Measurements from ENCODE around the gene SHC3.

SHC3 gene

GRCh38 chr9:89106224-89106851 lies 72.3 kb downstream of the SHC3 start:
- no peak for DNase-seq (ENCODE audit: low spot score)

DNA sequence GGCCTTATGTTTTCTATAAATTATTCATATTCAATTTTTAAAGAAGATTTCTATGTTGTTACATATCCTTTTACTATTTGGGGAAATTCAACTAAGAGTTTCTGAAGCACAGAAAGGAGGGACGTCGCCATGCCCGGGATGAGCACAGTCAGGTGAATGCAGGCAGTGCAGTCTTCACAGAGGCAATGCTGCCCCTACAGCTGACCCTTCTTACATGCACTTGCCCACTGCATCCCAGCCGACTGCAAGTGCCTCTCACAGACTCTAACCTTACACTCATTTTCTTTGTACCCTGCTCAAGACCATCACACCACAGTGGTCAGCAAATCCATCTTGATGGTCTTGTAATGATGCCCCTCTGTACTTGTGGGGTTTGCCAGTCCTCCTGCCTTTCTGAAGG lies 73.8 kb downstream of the SHC3 start:
- DNase-seq (ENCODE audit: low spot score) = no peak

DNA sequence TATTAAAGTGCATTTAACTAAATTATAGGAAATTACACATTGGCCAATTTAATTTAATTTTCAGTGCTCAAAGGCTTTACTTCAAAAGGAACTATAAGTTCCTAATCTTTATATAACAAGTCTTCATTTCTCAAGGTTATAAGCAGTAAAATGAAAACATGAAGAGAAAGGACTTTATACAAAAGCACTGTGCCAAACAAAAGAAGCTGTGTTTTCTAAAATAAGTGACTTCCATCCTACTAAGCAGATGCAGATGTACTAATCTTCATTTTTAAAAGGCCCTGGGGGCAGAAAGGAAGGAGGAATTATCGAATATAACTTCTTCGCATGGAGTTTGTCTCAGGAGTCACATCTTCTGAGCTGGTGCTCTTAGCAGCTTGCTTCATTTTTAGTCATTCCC lies 81.4 kb downstream of the SHC3 start:
- DNase-seq (ENCODE audit: low spot score) = no peak

DNA sequence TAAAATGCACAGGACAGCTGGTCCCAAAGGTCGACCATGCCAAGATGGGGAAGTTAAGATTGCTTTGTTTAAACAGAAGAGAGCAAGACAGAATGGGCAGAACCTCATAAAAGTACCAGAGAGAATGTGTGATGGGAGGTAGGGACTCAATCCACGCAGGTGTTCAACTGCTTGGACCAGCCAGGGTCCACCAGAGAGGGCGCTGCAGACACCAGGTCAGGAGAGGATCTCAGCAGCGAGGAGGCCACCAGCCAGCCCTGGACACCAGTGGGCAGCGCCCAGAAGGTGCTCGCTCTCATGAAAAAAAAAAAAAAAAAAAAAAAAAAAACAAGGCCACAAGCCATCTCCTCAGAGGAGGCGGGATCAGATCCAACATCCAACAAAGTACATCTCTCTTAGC lies 81.8 kb downstream of the SHC3 start:
- no peak for DNase-seq (ENCODE audit: low spot score)

- DNase-seq (ENCODE audit: low spot score) = no peak
These were observed 82.7 kb downstream of the SHC3 start for GRCh38 chr9:89095761-89096528.

- DNase-seq (ENCODE audit: low spot score) = no peak
These were observed 85.2 kb downstream of the SHC3 start for GRCh38 chr9:89093201-89093975.

GRCh38 chr9:89089176-89089575 lies 89.4 kb downstream of the SHC3 start:
- no peak for DNase-seq (ENCODE audit: low spot score)

DNA sequence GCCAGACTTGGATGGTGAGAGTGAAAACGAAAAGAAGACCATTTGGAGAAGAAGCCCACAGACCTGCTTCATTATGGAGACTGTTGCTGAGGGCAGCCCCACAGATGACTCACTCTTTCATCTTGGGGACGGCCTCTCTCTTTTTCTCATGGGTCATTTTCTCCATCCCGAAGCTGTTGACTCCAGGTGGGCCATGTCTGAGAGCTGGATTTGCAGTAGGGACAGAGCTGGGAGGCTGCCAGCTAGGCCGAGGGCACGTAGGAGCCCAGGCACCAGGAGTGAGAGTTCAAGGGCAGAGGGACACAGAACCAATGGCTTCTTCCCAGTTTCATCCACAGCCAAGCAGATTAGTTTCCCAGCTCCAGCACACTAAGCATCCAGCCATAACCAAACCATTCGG lies 95.0 kb downstream of the SHC3 start:
- no peak for DNase-seq (ENCODE audit: low spot score)

DNA sequence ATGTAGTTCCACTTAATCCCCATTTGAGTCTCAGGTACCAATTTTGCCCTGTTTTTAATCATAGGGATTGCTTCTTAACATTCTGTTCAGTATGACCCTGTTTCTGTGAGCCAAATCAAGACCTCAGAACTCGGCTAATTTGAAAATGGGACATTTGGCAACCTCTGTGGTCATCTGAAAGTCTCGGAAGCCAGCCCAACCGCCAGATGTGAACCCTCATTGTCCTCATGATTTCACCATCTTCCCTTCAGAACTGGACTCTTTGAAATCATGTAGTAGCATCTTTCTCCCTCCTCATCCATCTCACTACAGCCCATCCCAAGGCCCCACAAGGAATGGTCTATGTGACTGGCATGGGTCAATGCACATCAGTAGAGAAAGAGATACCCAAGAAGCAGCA lies 98.4 kb downstream of the SHC3 start:
- DNase-seq (ENCODE audit: low spot score) = peak; percentile 34

DNA sequence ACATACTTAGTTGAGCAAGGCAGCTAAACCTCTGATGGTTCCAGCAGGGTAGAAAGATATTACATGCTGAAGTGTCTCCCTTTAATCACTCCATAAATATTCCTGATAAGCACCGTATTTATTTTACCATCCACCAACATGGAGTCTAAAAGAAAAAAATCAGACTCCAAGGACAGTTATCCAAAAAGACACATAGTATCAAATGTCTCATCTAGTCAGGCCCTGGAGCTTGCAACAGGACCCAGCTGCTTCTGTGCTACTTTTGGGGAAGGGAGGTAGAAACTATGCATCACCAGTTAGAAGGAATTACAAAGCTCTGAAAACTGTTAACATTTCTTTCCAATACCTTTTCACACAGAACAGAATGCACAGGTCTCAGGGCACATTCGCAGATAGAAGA lies 99.2 kb downstream of the SHC3 start:
- no peak for DNase-seq (ENCODE audit: low spot score)

DNA sequence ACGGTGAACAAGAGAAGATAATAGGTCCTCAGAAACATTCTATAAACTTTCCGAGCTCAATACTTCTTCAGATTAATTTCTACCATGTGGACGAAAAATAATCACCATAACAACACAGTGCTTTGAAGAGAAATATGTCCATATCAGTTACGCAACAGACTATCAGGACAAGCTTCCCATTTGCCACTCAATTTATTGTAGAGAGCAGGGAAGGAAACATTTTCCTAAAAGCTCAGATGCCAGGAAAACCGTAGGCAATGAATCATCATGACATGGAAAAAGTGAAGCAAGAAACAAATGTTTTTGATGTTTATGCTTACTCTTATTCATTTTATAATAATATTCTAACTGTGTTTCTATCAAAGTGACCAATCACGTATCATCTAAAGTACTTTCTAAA lies 99.8 kb downstream of the SHC3 start:
- DNase-seq (ENCODE audit: low spot score) = no peak

DNA sequence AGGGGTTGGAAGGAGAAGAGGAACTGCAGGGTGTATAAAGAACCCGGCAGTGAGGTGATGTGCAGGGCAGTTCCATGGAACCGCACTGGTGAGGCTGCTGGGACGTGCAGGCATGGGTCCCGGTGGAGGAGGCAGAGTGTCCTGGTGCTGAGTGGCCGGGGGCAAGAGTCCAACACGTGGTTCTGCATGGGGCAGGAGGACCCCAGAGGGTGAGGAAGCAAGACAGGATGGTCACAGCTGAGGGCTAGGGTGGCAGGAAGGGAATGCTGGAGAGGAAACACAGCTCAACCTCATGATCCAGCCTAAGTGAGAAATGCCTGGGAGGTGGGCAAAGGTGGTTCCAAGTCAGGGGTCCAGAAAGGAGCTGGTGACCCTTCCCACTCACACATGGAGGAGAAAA lies 100.2 kb downstream of the SHC3 start:
- no peak for DNase-seq (ENCODE audit: low spot score)

DNA sequence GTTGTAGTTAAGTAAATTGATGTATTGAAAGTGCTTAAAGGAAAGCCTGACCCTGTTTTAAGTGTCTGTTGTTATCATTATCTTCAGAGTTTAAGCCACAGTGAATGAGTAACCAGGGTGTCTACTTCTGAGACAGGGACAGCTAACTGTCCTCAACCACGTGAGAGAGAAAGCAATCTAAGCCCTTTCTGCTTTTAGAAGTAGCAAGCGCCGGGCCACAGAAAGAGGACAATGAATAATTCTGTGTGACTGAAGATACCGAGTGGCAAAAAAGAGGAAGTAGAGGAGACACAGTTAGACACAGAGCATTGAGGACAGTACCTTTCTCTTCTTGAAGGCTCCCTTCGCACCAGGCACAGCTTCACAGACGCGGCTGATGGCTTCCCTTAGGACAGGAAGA lies 101.1 kb downstream of the SHC3 start:
- peak; percentile 29 for DNase-seq (ENCODE audit: low spot score)

DNA sequence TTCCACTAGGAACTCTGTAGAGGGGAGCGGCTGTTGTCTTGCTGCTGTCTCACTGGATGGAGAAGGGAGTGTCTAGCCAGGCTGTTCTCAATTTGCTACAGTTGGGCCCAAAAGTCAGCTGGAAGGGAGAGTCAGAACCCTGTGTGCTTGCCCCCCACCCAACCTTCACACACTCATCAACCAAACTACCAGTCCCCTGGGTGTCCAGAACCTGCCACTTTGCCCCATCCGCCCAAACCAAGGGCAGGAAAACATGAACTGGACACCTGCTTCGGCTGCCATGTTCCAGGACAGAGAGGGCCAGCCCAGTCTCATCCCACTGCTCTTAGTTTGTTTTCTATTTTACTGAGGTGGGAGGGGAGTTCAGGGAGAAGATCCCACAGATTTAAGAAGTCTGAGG lies 105.2 kb downstream of the SHC3 start:
- DNase-seq (ENCODE audit: low spot score) = no peak

DNA sequence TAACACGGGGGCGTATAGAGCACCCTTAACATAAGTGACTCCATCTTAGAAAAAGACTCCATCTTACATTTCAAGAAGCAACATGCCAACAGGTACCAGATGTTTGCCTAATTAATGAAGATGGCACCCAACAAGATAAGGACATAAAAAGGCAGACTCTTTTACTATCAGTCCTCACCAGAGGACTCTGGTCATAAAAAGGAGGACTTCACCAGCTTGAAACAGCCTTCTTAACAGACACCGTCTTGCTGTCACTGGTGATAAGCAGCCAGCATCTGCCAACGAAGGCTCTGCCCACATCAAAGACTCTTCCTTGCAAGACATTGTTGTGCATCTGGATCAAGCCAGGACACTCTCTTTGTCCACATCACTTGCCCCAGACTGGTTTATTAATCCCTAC lies 107.0 kb downstream of the SHC3 start:
- no peak for DNase-seq (ENCODE audit: low spot score)

DNA sequence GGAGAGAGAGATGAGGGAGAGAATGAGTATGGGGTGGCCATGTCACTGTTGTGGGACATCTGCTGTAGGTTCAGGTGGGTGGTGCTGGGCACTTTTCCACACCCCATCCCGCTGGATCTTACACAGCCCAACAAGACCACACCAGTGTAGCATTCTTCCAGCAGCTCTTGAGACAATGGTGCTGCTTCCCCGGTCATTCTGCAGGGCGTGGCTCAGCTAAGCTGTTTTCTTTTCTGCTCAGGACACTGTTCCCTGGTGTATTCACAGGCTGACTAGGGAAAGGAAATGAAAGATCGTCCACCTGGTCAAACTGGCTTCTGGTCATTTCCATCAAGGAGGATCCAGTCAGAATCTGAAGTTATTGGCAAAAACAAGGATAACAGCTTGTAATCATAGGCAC lies 111.8 kb downstream of the SHC3 start:
- DNase-seq (ENCODE audit: low spot score) = no peak

GRCh38 chr9:89065921-89066320 lies 112.7 kb downstream of the SHC3 start:
- no peak for DNase-seq (ENCODE audit: low spot score)

- DNase-seq (ENCODE audit: low spot score) = no peak
These were observed 117.8 kb downstream of the SHC3 start for GRCh38 chr9:89060790-89061189.

DNA sequence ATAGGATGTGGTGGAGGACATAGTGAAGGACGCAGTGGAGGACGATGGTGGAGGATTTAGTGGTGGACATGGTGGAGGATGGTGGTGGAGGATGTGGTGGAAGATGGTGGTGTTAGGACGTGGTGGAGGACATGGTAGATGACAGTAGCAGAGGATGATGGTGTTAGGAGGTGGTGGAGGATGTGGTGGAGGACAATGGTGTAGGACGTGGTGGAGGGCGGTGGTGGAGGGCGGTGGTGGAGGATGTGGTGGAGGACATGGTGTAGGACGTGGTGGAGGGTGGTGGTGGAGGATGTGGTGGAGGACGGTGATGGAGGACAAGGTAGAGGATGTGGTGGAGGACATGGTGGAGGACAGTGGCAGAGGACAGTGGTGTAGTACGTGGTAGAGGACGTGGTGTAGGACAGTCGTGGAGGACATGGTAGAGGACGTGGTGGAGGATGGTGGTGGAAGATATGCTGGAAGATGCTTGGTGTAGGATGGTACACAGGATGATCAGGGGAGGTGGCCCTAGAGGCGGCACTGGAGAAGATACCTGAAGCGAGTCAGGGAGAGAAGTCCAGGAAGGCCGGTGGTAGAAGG lies 118.6 kb downstream of the SHC3 start:
- DNase-seq (ENCODE audit: low spot score) = no peak

GRCh38 chr9:89058906-89059305 lies 119.7 kb downstream of the SHC3 start:
- no peak for DNase-seq (ENCODE audit: low spot score)

DNA sequence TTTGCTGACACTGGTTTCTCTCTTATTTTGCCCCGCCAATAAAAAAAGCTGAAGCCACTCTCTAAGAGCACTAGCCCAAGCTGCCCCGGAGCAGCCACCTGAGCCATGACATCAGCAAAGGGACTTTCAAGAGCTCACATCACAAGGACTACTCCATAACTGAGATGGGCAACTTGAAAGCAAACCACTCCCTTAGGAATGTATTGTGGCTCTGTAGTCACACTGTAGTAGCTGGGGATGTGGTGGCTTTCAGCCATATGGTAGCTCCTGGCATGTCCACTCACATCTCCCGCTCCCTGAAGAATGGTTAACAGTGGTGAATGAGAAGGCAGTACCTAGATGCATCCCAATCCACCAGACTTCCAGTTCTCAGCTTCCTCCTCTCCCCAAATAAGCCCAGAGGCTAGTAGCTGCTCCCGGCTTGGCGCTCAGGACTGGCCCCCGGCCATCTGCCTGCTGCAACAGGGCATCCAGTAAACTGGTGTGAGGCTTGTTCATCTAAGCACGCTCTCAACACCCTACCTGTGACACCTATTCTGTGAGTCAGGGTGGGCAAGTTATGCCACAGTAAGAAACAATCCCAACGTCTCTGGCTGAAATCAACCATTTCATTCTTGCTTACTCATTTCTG lies 123.6 kb downstream of the SHC3 start:
- DNase-seq (ENCODE audit: low spot score) = no peak

DNA sequence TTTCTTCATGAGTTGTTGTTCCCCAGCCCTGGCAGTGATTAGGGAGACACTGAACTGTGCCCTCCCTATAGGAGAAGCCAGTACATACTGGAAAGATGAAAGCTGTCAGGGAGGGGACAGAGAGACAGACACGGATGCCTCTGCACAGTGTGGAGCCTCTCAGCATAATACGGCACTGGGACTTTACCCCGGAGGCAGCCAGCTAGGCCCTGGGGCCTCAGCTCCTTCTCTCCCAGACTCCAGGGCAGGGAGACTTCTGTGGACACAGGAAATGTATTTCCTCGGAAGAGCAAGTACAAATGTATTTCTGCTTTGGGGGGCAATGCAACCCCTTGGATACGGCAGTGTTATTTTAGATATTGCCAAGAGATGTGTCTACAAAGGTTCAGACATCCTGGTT lies 125.3 kb downstream of the SHC3 start:
- no peak for DNase-seq (ENCODE audit: low spot score)

All from globus pallidus (tissue), 1 donor.